GM10266 (cell line): Measurements from ENCODE around the gene TACR1.

ENCODE experiments used
- DNase-seq: peaks from one replicate; pipeline ENCODE4 v3.0.0; 2012; ENCODE audit errors: extremely low spot score
- TF ChIP-seq, protein P1 (sequence below): IDR thresholded peaks from 2 replicates; pipeline ENCODE4 v1.5.1; 2012; ENCODE audit warnings: mild to moderate bottlenecking, low read depth; ENCODE audit not compliant: control insufficient read depth, insufficient read depth; ENCODE audit errors: missing control alignments

Gene TACR1

DNA sequence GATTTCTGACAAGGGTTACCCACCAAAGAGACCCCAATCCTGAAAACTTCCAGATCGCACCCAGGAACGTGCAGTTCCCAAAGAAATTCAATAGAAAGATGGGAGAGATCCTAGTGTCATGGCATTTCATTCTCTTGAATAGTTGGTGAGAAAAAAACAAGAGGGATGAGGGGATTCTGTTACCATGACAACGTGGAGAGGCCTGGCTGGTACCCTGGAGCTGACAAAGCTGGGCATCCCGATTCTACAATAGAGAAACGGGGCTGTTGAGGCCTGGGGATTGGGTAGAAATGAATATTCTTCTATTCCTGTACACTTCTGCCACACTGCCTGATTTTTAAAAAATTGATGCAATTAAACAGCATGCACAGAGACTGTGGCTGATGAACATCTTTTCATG, 199.9 kb downstream of the TACR1 start:
- TF ChIP-seq, protein P1, sequence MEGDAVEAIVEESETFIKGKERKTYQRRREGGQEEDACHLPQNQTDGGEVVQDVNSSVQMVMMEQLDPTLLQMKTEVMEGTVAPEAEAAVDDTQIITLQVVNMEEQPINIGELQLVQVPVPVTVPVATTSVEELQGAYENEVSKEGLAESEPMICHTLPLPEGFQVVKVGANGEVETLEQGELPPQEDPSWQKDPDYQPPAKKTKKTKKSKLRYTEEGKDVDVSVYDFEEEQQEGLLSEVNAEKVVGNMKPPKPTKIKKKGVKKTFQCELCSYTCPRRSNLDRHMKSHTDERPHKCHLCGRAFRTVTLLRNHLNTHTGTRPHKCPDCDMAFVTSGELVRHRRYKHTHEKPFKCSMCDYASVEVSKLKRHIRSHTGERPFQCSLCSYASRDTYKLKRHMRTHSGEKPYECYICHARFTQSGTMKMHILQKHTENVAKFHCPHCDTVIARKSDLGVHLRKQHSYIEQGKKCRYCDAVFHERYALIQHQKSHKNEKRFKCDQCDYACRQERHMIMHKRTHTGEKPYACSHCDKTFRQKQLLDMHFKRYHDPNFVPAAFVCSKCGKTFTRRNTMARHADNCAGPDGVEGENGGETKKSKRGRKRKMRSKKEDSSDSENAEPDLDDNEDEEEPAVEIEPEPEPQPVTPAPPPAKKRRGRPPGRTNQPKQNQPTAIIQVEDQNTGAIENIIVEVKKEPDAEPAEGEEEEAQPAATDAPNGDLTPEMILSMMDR: no peak

More for the DNA sequence above, 199.9 kb downstream of the TACR1 start:
- no peak for DNase-seq
